ENCODE data around the gene ABCA7.

Gene ABCA7

DNA sequence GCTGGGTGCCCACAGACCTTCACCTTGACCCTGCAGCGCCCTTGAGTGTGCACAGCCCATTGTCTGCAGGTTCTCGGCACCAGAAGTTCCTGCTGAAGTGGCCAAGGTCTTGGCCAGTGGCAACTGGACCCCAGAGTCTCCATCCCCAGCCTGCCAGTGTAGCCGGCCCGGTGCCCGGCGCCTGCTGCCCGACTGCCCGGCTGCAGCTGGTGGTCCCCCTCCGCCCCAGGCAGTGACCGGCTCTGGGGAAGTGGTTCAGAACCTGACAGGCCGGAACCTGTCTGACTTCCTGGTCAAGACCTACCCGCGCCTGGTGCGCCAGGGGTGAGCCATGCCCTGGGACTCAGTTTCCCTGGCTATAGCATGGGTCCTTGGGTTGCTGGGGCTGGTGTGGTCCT, 15.1 kb downstream of the ABCA7 start:
- CTCF ChIA-PET = no interaction called here
- POLR2A ChIA-PET = no interaction called here
- TF ChIP-seq CTBP1 (IDR thresholded peaks at IDR 0.05; ENCODE audit: borderline replicate concordance) = no peak
- TF ChIP-seq SUZ12 (IDR thresholded peaks at IDR 0.05) = no peak
- TF ChIP-seq FOXK2 (IDR thresholded peaks at IDR 0.05) = no peak
- no peak for TF ChIP-seq LEF1 (IDR thresholded peaks at IDR 0.05; ENCODE audit: borderline replicate concordance)
- TF ChIP-seq, protein P1, sequence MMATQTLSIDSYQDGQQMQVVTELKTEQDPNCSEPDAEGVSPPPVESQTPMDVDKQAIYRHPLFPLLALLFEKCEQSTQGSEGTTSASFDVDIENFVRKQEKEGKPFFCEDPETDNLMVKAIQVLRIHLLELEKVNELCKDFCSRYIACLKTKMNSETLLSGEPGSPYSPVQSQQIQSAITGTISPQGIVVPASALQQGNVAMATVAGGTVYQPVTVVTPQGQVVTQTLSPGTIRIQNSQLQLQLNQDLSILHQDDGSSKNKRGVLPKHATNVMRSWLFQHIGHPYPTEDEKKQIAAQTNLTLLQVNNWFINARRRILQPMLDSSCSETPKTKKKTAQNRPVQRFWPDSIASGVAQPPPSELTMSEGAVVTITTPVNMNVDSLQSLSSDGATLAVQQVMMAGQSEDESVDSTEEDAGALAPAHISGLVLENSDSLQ (IDR thresholded peaks at IDR 0.05) = no peak
- TF ChIP-seq NFRKB (IDR thresholded peaks at IDR 0.05) = no peak
- TF ChIP-seq L3MBTL2 (conservative IDR thresholded peaks at IDR 0.05) = no peak
- TF ChIP-seq ZNF384 (IDR thresholded peaks at IDR 0.05) = no peak
- TF ChIP-seq FOXA1 (IDR thresholded peaks at IDR 0.05) = no peak
- no peak for TF ChIP-seq ELF4 (IDR thresholded peaks at IDR 0.05)
- no peak for TF ChIP-seq HDGF (IDR thresholded peaks at IDR 0.05; ENCODE audit: borderline replicate concordance)
- no peak for TF ChIP-seq FOXM1 (IDR thresholded peaks at IDR 0.05; ENCODE audit: borderline replicate concordance)
- TF ChIP-seq BHLHE40 (IDR thresholded peaks at IDR 0.05; ENCODE audit: borderline replicate concordance) = no peak
- DNase-seq (ENCODE audit: extremely low spot score) = no peak

DNA sequence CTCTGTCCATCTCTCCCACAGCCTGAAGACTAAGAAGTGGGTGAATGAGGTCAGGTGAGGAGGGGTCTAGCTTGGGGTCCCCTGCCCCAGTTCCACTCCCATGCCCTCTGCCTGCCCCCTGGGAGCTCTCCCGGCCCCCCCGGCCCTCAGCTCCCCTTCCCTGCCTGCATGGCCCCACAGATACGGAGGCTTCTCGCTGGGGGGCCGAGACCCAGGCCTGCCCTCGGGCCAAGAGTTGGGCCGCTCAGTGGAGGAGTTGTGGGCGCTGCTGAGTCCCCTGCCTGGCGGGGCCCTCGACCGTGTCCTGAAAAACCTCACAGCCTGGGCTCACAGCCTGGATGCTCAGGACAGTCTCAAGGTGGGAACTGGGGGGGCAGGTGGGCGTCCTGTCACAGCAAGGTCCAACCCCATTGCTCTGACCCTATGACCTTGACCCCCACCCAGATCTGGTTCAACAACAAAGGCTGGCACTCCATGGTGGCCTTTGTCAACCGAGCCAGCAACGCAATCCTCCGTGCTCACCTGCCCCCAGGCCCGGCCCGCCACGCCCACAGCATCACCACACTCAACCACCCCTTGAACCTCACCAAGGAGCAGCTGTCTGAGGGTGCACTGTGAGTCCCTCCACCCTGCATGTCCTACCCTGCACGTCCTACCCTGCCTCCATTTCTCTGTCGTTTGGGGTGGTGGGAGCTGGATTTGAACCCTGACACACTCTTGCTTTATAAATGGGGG, 16.1 kb downstream of the ABCA7 start:
- ChIA-PET POLR2A (no interaction called here), CTCF (no interaction called here)
- DNase-seq (ENCODE audit: extremely low spot score) = no peak
- TF ChIP-seq BHLHE40 (IDR thresholded peaks at IDR 0.05; ENCODE audit: borderline replicate concordance) = no peak
- TF ChIP-seq, protein P1 (IDR thresholded peaks at IDR 0.05) = no peak
- no peak for TF ChIP-seq ARNT (IDR thresholded peaks at IDR 0.05)

DNA sequence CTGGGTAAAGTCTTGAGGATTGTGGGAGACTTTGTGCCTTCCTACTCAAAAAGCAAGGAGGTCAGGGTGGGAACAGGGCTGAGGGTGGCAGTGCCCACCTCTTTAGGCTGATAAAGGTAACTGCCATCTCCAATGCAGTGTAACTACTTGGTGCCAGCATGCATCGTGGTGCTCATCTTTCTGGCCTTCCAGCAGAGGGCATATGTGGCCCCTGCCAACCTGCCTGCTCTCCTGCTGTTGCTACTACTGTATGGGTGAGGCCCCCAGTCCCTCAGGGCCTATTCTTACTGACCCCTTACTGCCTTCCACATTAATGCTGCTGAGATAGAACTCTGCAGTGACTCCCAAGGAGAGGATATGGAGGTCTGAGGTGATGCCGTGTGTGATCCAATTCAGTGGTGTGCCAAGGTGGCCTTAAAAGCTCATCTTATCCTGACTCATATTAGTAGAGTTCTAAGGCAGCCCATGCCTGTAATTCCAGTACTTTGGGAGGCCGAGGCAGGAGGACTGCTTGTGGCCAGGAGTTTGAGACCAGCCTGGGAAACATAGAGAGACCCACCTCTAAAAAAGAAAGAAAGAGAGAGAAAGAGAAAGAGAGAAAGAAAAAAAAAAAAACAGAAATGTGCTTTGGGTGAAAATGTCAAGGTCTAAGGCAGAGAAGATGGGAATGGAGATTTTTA, 17.4 kb downstream of the ABCA7 start:
- ChIA-PET CTCF (interaction anchor here (0.7 kb wide), 1 partner anchor 51 kb away, joined by 5 read pairs; no protein-coding TSS in a partner anchor), POLR2A (no interaction called here)
- TF ChIP-seq SP1 (IDR thresholded peaks at IDR 0.05) = no peak
- no peak for TF ChIP-seq ZNF384 (IDR thresholded peaks at IDR 0.05)
- DNase-seq (ENCODE audit: extremely low spot score) = no peak

DNA sequence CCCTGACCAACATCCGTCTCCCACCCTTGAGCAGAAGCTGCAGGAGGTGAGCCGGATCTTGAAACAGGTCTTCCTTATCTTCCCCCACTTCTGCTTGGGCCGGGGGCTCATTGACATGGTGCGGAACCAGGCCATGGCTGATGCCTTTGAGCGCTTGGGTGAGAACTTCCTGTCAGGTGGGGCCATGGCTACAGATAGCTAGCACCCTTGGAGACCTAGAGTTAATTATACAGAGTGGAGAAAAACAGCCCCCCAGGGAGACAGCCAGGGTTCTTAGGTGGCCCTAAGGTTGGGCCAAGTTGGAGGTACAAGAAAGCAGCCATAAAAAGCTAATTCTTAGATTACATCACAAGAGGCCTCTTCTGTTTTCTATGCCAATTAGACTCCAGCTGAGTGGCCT, 18.2 kb downstream of the ABCA7 start:
- TF ChIP-seq CTBP1 (IDR thresholded peaks at IDR 0.05; ENCODE audit: borderline replicate concordance) = no peak
- no peak for TF ChIP-seq ZNF384 (IDR thresholded peaks at IDR 0.05)
- no peak for TF ChIP-seq HDGF (IDR thresholded peaks at IDR 0.05; ENCODE audit: borderline replicate concordance)
- no peak for TF ChIP-seq SUZ12 (IDR thresholded peaks at IDR 0.05)
- TF ChIP-seq ELF4 (IDR thresholded peaks at IDR 0.05) = no peak
- no peak for TF ChIP-seq ARNT (IDR thresholded peaks at IDR 0.05)
- TF ChIP-seq FOXM1 (IDR thresholded peaks at IDR 0.05; ENCODE audit: borderline replicate concordance) = no peak
- no peak for TF ChIP-seq TARDBP (IDR thresholded peaks at IDR 0.05)
- TF ChIP-seq NFRKB (IDR thresholded peaks at IDR 0.05) = no peak
- no peak for TF ChIP-seq FOXK2 (IDR thresholded peaks at IDR 0.05)
- TF ChIP-seq SP1 (IDR thresholded peaks at IDR 0.05) = no peak
- TF ChIP-seq LEF1 (IDR thresholded peaks at IDR 0.05; ENCODE audit: borderline replicate concordance) = no peak
- no peak for TF ChIP-seq BHLHE40 (IDR thresholded peaks at IDR 0.05; ENCODE audit: borderline replicate concordance)
- TF ChIP-seq L3MBTL2 (conservative IDR thresholded peaks at IDR 0.05) = no peak
- no peak for DNase-seq (ENCODE audit: extremely low spot score)
- POLR2A ChIA-PET = no interaction called here
- CTCF ChIA-PET = no interaction called here

DNA sequence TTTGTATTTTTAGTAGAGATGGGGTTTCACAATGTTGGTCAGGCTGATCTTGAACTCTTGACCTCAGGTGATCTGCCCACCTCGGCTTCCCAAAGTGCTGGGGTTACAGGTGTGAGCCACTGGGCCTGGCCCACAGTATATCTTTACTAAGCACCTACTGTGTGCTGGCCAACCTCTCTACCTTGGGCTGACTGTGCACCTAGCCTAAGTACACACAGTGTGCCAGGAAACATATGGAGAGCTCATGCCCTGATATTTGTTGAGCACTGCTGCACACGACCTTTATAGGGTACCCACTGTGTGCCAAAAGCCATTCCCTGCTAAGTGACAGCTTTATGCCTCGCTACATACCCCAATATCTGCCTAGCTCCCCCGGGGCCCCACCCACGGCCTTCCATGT, 20.8 kb downstream of the ABCA7 start:
- no peak for TF ChIP-seq CTBP1 (IDR thresholded peaks at IDR 0.05; ENCODE audit: borderline replicate concordance)
- TF ChIP-seq FOXA1 (IDR thresholded peaks at IDR 0.05) = no peak
- TF ChIP-seq ARNT (IDR thresholded peaks at IDR 0.05) = no peak
- no peak for TF ChIP-seq SP1 (IDR thresholded peaks at IDR 0.05)
- no peak for TF ChIP-seq SUZ12 (IDR thresholded peaks at IDR 0.05)
- TF ChIP-seq L3MBTL2 (conservative IDR thresholded peaks at IDR 0.05) = no peak
- TF ChIP-seq HDGF (IDR thresholded peaks at IDR 0.05; ENCODE audit: borderline replicate concordance) = no peak
- no peak for TF ChIP-seq NFRKB (IDR thresholded peaks at IDR 0.05)
- TF ChIP-seq ELF4 (IDR thresholded peaks at IDR 0.05) = no peak
- DNase-seq (ENCODE audit: extremely low spot score) = no peak
- CTCF ChIA-PET = interaction anchor here (0.6 kb wide), 1 partner anchor 133 kb away, joined by 5 read pairs; no protein-coding TSS in a partner anchor
- POLR2A ChIA-PET = no interaction called here

DNA sequence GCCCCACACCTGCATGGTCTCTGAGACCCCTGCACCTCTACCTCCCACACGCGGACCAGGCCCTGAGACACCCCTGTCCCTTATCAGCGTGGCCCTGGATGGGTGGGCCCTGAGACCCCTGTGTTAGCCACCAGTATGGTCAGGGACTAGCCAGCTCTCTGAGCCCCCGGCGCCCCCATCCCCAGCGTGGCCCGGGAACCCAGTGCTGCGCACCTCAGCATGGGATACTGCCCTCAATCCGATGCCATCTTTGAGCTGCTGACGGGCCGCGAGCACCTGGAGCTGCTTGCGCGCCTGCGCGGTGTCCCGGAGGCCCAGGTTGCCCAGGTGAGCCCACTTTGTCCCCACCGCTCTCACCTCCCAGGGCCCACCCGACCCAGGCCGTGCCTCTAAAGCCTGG, 22.1 kb downstream of the ABCA7 start:
- CTCF ChIA-PET = no interaction called here
- no peak for TF ChIP-seq ZNF384 (IDR thresholded peaks at IDR 0.05)
- no peak for TF ChIP-seq TARDBP (IDR thresholded peaks at IDR 0.05)
- TF ChIP-seq BHLHE40 (IDR thresholded peaks at IDR 0.05; ENCODE audit: borderline replicate concordance) = no peak
- TF ChIP-seq SP1 (IDR thresholded peaks at IDR 0.05) = no peak
- TF ChIP-seq SUZ12 (IDR thresholded peaks at IDR 0.05) = no peak
- no peak for TF ChIP-seq NFRKB (IDR thresholded peaks at IDR 0.05)
- no peak for TF ChIP-seq FOXK2 (IDR thresholded peaks at IDR 0.05)
- no peak for TF ChIP-seq FOXA1 (IDR thresholded peaks at IDR 0.05)
- TF ChIP-seq ARNT (IDR thresholded peaks at IDR 0.05) = no peak
- TF ChIP-seq FOXM1 (IDR thresholded peaks at IDR 0.05; ENCODE audit: borderline replicate concordance) = no peak
- TF ChIP-seq, protein P1 (IDR thresholded peaks at IDR 0.05) = no peak
- no peak for TF ChIP-seq ELF4 (IDR thresholded peaks at IDR 0.05)
- no peak for TF ChIP-seq CTBP1 (IDR thresholded peaks at IDR 0.05; ENCODE audit: borderline replicate concordance)
- no peak for TF ChIP-seq HDGF (IDR thresholded peaks at IDR 0.05; ENCODE audit: borderline replicate concordance)
- TF ChIP-seq L3MBTL2 (conservative IDR thresholded peaks at IDR 0.05) = no peak
- TF ChIP-seq LEF1 (IDR thresholded peaks at IDR 0.05; ENCODE audit: borderline replicate concordance) = no peak
- POLR2A ChIA-PET = no interaction called here
- DNase-seq (ENCODE audit: extremely low spot score) = no peak

All from HEK293T (cell line).